IMR-90 (cell line): ENCODE data around the gene SOCS3. TPM values are rescaled to one million over a fixed set of nuclear protein-coding genes. Genes with fewer than 3 reads are reported as not detected.

Experiments
- ATAC-seq: fragments of 200-7000 bp; cut with Tn5 transposase; 2 replicates; pipeline ENCODE4 v1.9.1; 2020; ENCODE audit warnings: low read depth, mild to moderate bottlenecking, moderate library complexity
- BruUV-seq: library from RNA; stranded (reverse); fragments of 400-500 nt; replicated peaks from 2 replicates; lab custom pipeline; 2021; lab: Mats Ljungman, UMichigan
- CTCF ChIA-PET: fragments of 300-600 bp; formaldehyde crosslinking; extraction: SDS; loops from one replicate; lab custom pipeline; 2021; ENCODE audit warnings: antibody characterized with exemption; lab: Yijun Ruan, JAX
- POLR2A ChIA-PET: fragments of 300-600 bp; sonication (Branson Sonifier 250); formaldehyde crosslinking; loops from one replicate; lab custom pipeline; 2022; ENCODE audit warnings: antibody characterized with exemption; ENCODE audit not compliant: unreplicated experiment; lab: Charles Lee
- DNase-seq: peaks from one replicate; pipeline ENCODE4 v3.0.0; 2013
- H2AFZ ChIP-seq: replicated peaks from 2 replicates; pipeline ENCODE3; 2013; ENCODE audit warnings: low read length, mild to moderate bottlenecking; ENCODE audit not compliant: poor library complexity
- H2AK5ac ChIP-seq: 2 replicates; pipeline ENCODE4 v1.6.1; 2013; ENCODE audit warnings: low read depth, low read length, inconsistent platforms
- H2AK9ac ChIP-seq: replicated peaks from 2 replicates; pipeline ENCODE3; 2013; ENCODE audit warnings: mild to moderate bottlenecking, low read depth, low read length, moderate library complexity; ENCODE audit not compliant: poor library complexity
- H2BK120ac ChIP-seq: 2 replicates; pipeline ENCODE4 v1.6.1; 2013; ENCODE audit warnings: low read depth, low read length, inconsistent platforms
- H2BK15ac ChIP-seq: 3 replicates; pipeline ENCODE4 v1.6.1; 2013; ENCODE audit warnings: low read depth, low read length, inconsistent platforms
- H2BK20ac ChIP-seq: 2 replicates; pipeline ENCODE4 v1.6.1; 2013; ENCODE audit warnings: low read depth, mild to moderate bottlenecking, inconsistent platforms, low read length, moderate library complexity
- H2BK5ac ChIP-seq: 2 replicates; pipeline ENCODE4 v1.6.1; 2013; ENCODE audit warnings: mild to moderate bottlenecking, low read depth, low read length, inconsistent platforms; ENCODE audit not compliant: poor library complexity, severe bottlenecking
- H3K14ac ChIP-seq: replicated peaks from 2 replicates; pipeline ENCODE4 v1.6.1; 2013; ENCODE audit warnings: low read depth, low read length, inconsistent platforms
- H3K18ac ChIP-seq: 2 replicates; pipeline ENCODE4 v1.6.1; 2013; ENCODE audit warnings: low read depth, low read length, control low read depth
- H3K23ac ChIP-seq: 2 replicates; pipeline ENCODE4 v1.6.1; 2013; ENCODE audit warnings: low read depth, low read length, inconsistent platforms
- H3K27ac ChIP-seq: 2 replicates; pipeline ENCODE4 v1.5.1; 2013; ENCODE audit warnings: mild to moderate bottlenecking, control low read depth, low read length; ENCODE audit not compliant: insufficient read depth
- H3K27me3 ChIP-seq: 2 replicates; pipeline ENCODE4 v1.6.1; 2013; ENCODE audit warnings: low read length; ENCODE audit not compliant: control insufficient read depth, insufficient read depth
- H3K36me3 ChIP-seq: 2 replicates; pipeline ENCODE4 v1.6.1; 2013; ENCODE audit warnings: low read length, mixed read lengths; ENCODE audit not compliant: control insufficient read depth, insufficient read depth
- H3K4ac ChIP-seq: 2 replicates; pipeline ENCODE4 v1.6.1; 2013; ENCODE audit warnings: low read depth, low read length, inconsistent platforms
- H3K4me1 ChIP-seq: 2 replicates; pipeline ENCODE4 v1.6.1; 2013; ENCODE audit warnings: low read length, mixed read lengths; ENCODE audit not compliant: control insufficient read depth, insufficient read depth
- H3K4me2 ChIP-seq: 2 replicates; pipeline ENCODE4 v1.6.1; 2013; ENCODE audit warnings: low read depth, mild to moderate bottlenecking, control low read depth, low read length, moderate library complexity
- H3K4me3 ChIP-seq: 2 replicates; pipeline ENCODE4 v1.5.1; 2013; ENCODE audit warnings: low read depth, mild to moderate bottlenecking, control low read depth, low read length, moderate library complexity; ENCODE audit not compliant: insufficient read depth
- H3K56ac ChIP-seq: 2 replicates; pipeline ENCODE4 v1.6.1; 2013; ENCODE audit warnings: low read length, inconsistent platforms; ENCODE audit not compliant: insufficient read depth; ENCODE audit errors: extremely low read depth
- H3K79me1 ChIP-seq, 2 experiments: 2 replicates each; pipeline ENCODE4 v1.6.1; 2013; ENCODE audit warnings: low read length in 2 of 2, inconsistent platforms in 1 of 2, low read depth in 1 of 2
- H3K9ac ChIP-seq: 2 replicates; pipeline ENCODE4 v1.6.1; 2013; ENCODE audit warnings: low read depth, low read length, control low read depth
- H3K9me1 ChIP-seq: 2 replicates; pipeline ENCODE4 v1.6.1; 2013; ENCODE audit warnings: low read length, inconsistent platforms; ENCODE audit not compliant: insufficient read depth
- H3K9me3 ChIP-seq: 2 replicates; pipeline ENCODE4 v1.6.1; 2013; ENCODE audit warnings: low read length; ENCODE audit not compliant: control insufficient read depth, insufficient read depth
- H4K20me1 ChIP-seq: 2 replicates; pipeline ENCODE4 v1.6.1; 2013; ENCODE audit warnings: low read length, inconsistent platforms; ENCODE audit not compliant: insufficient read depth
- H4K5ac ChIP-seq: 2 replicates; pipeline ENCODE4 v1.6.1; 2013; ENCODE audit warnings: mild to moderate bottlenecking, low read depth, low read length, control low read depth
- H4K8ac ChIP-seq, 2 experiments: 2 replicates each; pipeline ENCODE4 v1.6.1; 2013; ENCODE audit warnings: low read depth in 2 of 2, low read length in 2 of 2, control low read depth in 1 of 2, inconsistent platforms in 1 of 2
- H4K91ac ChIP-seq: 2 replicates; pipeline ENCODE4 v1.6.1; 2013; ENCODE audit warnings: low read depth, low read length, inconsistent platforms; ENCODE audit not compliant: insufficient read depth
- CEBPB ChIP-seq: IDR thresholded peaks from 2 replicates; pipeline ENCODE4 v1.6.1; 2012; ENCODE audit warnings: low read depth, low read length, improper control_type of control experiment
- CHD1 ChIP-seq: IDR thresholded peaks from 2 replicates; pipeline ENCODE4 v1.6.1; 2012; ENCODE audit warnings: low read depth, low read length, improper control_type of control experiment
- ELK1 ChIP-seq: fragments of 150-350 bp; IDR thresholded peaks from 2 replicates; pipeline ENCODE4 v1.6.1; 2016; ENCODE audit warnings: low read depth, mild to moderate bottlenecking, low read length, moderate library complexity, borderline replicate concordance
- FOS ChIP-seq: fragments of 150-350 bp; IDR thresholded peaks from 2 replicates; pipeline ENCODE4 v1.6.1; 2016; ENCODE audit warnings: low read depth, low read length
- MAFK ChIP-seq: IDR thresholded peaks from 2 replicates; pipeline ENCODE4 v1.6.1; 2012; ENCODE audit warnings: low read depth, low read length, improper control_type of control experiment
- MAZ ChIP-seq: IDR thresholded peaks from 2 replicates; pipeline ENCODE4 v1.6.1; 2012; ENCODE audit warnings: low read depth, mild to moderate bottlenecking, low read length, improper control_type of control experiment, moderate library complexity, borderline replicate concordance
- NFE2L2 ChIP-seq: fragments of 150-350 bp; IDR thresholded peaks from 2 replicates; pipeline ENCODE4 v1.6.1; 2016; ENCODE audit warnings: low read depth, mild to moderate bottlenecking, low read length
- POLR2A ChIP-seq: IDR thresholded peaks from 2 replicates; pipeline ENCODE4 v1.6.1; 2012; ENCODE audit warnings: mild to moderate bottlenecking, low read depth, low read length
- RAD21 ChIP-seq: IDR thresholded peaks from 2 replicates; pipeline ENCODE4 v1.6.1; 2012; ENCODE audit warnings: low read length, improper control_type of control experiment
- RFX5 ChIP-seq: IDR thresholded peaks from 2 replicates; pipeline ENCODE4 v1.8.0; 2012; ENCODE audit warnings: low read depth, mild to moderate bottlenecking, low read length, moderate library complexity
- SMC3 ChIP-seq: fragments of 150-350 bp; IDR thresholded peaks from 2 replicates; pipeline ENCODE4 v1.6.1; 2016; ENCODE audit warnings: low read depth, mild to moderate bottlenecking, antibody characterized with exemption, low read length, moderate library complexity
- WGBS, 2 experiments: methylation state at CpG; one replicate each; pipeline versions ENCODE4 v1.1.5 to v1.1.7; 2013; ENCODE audit warnings: missing lambda C conversion rate in 2 of 2; ENCODE audit not compliant: insufficient read length in 1 of 2; ENCODE audit errors: extremely low coverage in 2 of 2; 5-methylcytosine and 5-hydroxymethylcytosine counted together
- dilution Hi-C: fragments of 300-500 bp; cut with HindIII; formaldehyde crosslinking; loops from one replicate; pipeline ENCODE4 v1.14.3; 2018; ENCODE audit warnings: low sequenced_read_pairs; ENCODE audit not compliant: unreplicated experiment
- in situ Hi-C: fragments of 300-500 bp; cut with MboI; formaldehyde crosslinking; loops from 3 replicates; pipeline ENCODE4 v1.14.3; 2019; ENCODE audit warnings: low sequenced_read_pairs, inconsistent platforms, mixed read lengths
- intact Hi-C: fragments of 100-400 bp; cut with micrococcal nuclease; formaldehyde crosslinking; loops from 2 replicates; pipeline ENCODE4 v1.10.0; 2022
- polyA plus RNA-seq, 3 experiments: library from polyadenylated mRNA; depleted of rRNA; stranded (reverse); fragments of >200 nt; gene quantifications; 2 replicates each; pipeline ENCODE4 v1.2.3, GENCODE V29; 2012; ENCODE audit warnings: low replicate concordance in 1 of 3
- total RNA-seq: library from RNA; depleted of rRNA; stranded (reverse); fragments of >200 nt; gene quantifications from 2 replicates; pipeline ENCODE4 v1.2.3, GENCODE V29; 2012
- TF ChIP-seq, protein P1 (sequence below): conservative IDR thresholded peaks from 2 replicates; pipeline ENCODE4 v1.5.1; 2012; ENCODE audit warnings: mild to moderate bottlenecking, low read depth, low read length, improper control_type of control experiment
- TF ChIP-seq, protein P2 (sequence below): fragments of 150-350 bp; IDR thresholded peaks from 2 replicates; pipeline ENCODE4 v1.6.1; 2017; ENCODE audit warnings: mild to moderate bottlenecking, antibody characterized with exemption, low read length, low read depth

The SOCS3 gene
- total and polyA plus RNA-seq, 2 of the 4 experiments (the other 2 are of a cell fraction): 19.2 to 19.9 TPM

GRCh38 chr17:78325076-78325687 is 34.7 kb downstream of the SOCS3 start:
- Histone ChIP-seq H3K23ac (peak overlapping the region; percentile 75), H3K27ac (peak overlapping the region; percentile 94), H3K14ac (peak overlapping the region; percentile 90), H2BK15ac (peak overlapping the region; percentile 98), H4K91ac (peak overlapping the region; percentile 93), H2AK9ac (peak overlapping the region; percentile 92), H2AK5ac (peak overlapping the region; percentile 96), H3K9ac (peak overlapping the region; percentile 65), H2AFZ (peak overlapping the region; percentile 89), H3K4me3 (no peak overlapping the region), H2BK20ac (peak overlapping the region; percentile 72), H3K27me3 (no peaks in the 10 kb centered on the region), H2BK5ac (peak overlapping the region; percentile 90), H3K79me1 (peaks cover 0 to 14% of the 10 kb centered on the region in 2 experiments; a peak in 1 of 4 replicates), H4K8ac (peak overlapping the region; percentile 91 to 96), H3K9me3 (no peaks in the 10 kb centered on the region), H3K56ac (peak overlapping the region; percentile 82), H3K4me2 (peak overlapping the region; percentile 47), H2BK120ac (peak overlapping the region; percentile 91), H4K20me1 (no peaks in the 10 kb centered on the region), H3K4me1 (peaks cover 43% of the 10 kb centered on the region), H4K5ac (peak overlapping the region; percentile 93), H3K36me3 (no peaks in the 10 kb centered on the region), H3K18ac (peak overlapping the region; percentile 89), H3K9me1 (peaks cover 25% of the 10 kb centered on the region), H3K4ac (peak overlapping the region; percentile 85)
- intact Hi-C loops (no loop called here), in situ Hi-C loops (no loop called here), dilution Hi-C loops (no loop called here)
- no TSS peak for BruUV-seq
- ATAC-seq (peak; percentile 35), DNase-seq (peak; percentile 61)
- TF ChIP-seq, protein P1, sequence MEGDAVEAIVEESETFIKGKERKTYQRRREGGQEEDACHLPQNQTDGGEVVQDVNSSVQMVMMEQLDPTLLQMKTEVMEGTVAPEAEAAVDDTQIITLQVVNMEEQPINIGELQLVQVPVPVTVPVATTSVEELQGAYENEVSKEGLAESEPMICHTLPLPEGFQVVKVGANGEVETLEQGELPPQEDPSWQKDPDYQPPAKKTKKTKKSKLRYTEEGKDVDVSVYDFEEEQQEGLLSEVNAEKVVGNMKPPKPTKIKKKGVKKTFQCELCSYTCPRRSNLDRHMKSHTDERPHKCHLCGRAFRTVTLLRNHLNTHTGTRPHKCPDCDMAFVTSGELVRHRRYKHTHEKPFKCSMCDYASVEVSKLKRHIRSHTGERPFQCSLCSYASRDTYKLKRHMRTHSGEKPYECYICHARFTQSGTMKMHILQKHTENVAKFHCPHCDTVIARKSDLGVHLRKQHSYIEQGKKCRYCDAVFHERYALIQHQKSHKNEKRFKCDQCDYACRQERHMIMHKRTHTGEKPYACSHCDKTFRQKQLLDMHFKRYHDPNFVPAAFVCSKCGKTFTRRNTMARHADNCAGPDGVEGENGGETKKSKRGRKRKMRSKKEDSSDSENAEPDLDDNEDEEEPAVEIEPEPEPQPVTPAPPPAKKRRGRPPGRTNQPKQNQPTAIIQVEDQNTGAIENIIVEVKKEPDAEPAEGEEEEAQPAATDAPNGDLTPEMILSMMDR: no peak
- TF ChIP-seq POLR2A (no peak; the same call in 1 of the 2 replicates), ELK1 (no peak), MAFK (no peak), FOS (peak; percentile 52), SMC3 (no peak), CEBPB (no peak), MAZ (0 out of 2 replicates have a peak, but pooled peaks have one; percentile 19), RAD21 (no peak), RFX5 (no peak), CHD1 (no peak), NFE2L2 (no peak; the same call in 1 of the 2 replicates)
- TF ChIP-seq, protein P2, sequence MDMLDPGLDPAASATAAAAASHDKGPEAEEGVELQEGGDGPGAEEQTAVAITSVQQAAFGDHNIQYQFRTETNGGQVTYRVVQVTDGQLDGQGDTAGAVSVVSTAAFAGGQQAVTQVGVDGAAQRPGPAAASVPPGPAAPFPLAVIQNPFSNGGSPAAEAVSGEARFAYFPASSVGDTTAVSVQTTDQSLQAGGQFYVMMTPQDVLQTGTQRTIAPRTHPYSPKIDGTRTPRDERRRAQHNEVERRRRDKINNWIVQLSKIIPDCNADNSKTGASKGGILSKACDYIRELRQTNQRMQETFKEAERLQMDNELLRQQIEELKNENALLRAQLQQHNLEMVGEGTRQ: no peak
- CTCF ChIA-PET: no interaction called here
- WGBS, 2 experiments: 32% methylated on average over 16 of the region's 20 CpGs; no CpG with 5 or more reads in 1 of the 2 experiments
- POLR2A ChIA-PET: interaction anchor here (1.0 kb wide), 1 partner anchor 9 kb away, joined by 10 read pairs; no protein-coding TSS in a partner anchor
